ENCODE data around the gene SUMF2.
"Not testable (repeated sequence)": the region's sequence is repeated elsewhere in the genome, so short reads cannot be mapped to it uniquely, and the experiment has no call there.

The SUMF2 gene

DNA sequence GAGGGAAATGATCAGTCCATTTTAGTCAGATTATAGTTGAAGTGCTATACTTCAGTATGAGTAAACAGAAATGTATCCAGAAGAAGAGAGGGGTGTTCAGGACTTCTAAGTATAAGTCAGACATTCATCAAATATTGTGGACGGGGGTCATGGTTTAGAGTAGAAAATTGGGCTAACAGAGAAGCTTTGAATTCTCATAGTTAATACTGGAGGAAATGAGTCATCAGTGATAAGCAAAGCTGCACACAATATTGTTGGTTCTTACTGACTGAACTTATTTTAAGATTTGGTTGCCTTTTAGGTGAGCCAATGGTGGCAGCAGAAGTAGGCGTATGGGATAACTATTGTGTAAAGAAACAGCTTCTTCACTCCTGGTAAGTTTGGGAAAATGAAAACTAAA, 1.7 kb upstream of the SUMF2 start:
- FAIRE-seq: no peak
- DNase-seq (ENCODE audit: low spot score): no peak

DNA sequence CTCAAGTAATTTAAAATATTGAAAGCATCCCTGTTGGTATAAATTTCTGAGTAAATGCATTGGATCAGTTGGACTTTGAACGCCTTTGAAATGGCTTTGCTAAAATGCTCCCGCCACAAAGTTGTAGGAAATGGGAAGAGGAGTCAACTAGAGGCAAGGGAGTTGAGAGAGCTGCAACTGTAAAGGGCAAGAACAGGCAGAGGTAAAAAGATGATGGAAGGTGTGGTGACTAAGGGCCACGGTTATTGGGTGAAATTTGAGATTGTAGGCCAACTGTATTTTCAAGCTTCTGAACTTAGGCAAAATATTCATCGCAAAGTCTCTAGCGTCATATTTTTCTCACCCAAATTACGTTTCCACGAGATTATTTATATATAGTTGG, 595 bp upstream of the SUMF2 start:
- DNase-seq (ENCODE audit: low spot score) (no peak), FAIRE-seq (no peak)

GRCh38 chr7:56066376-56066775, 2.3 kb downstream of the SUMF2 start:
- not testable (repeated sequence) for FAIRE-seq

DNA sequence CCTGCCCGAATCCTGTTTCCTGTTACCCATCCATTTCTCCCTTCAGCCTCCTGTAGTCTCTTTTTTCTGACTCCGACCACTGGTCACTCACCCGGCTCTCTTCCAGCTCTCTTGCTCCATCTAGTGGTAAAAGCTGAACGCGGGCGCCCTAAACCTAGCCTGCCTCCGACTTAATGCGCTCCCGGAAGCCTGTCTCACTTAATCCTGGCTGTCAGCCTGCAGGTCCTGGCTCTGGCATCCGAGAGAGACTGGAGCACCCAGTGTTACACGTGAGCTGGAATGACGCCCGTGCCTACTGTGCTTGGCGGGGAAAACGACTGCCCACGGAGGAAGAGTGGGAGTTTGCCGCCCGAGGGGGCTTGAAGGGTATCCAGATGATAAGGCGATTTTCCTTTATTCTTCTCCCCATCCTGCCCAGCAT, 10.3 kb downstream of the SUMF2 start:
- no peak for FAIRE-seq

More at GRCh38 chr7:56066376-56066775, 2.3 kb downstream of the SUMF2 start:
- not testable (repeated sequence) for DNase-seq (ENCODE audit: low spot score)

DNA sequence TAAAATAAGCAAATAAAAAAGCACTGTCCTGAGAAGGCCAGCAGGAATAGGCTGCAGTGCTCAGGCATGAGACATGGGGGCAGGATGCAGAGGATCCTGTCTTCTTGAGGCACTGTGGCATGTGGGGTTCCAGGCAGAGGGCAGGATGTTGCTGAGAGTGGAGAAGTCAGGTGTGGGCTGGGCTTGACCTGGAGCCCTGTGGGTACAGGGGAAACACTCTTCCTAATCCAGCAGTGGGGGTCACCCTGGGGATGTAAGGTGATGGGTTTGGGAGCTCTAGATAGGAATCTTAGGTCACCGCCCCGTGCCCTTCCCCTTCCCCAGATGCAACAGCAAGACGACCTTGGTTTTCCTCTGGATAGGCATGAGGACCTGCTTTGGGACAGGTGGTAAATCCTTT, 13.6 kb downstream of the SUMF2 start:
- FAIRE-seq: no peak
- DNase-seq (ENCODE audit: low spot score): no peak

More for the DNA sequence above, 10.3 kb downstream of the SUMF2 start:
- DNase-seq (ENCODE audit: low spot score): peak; percentile 86

DNA sequence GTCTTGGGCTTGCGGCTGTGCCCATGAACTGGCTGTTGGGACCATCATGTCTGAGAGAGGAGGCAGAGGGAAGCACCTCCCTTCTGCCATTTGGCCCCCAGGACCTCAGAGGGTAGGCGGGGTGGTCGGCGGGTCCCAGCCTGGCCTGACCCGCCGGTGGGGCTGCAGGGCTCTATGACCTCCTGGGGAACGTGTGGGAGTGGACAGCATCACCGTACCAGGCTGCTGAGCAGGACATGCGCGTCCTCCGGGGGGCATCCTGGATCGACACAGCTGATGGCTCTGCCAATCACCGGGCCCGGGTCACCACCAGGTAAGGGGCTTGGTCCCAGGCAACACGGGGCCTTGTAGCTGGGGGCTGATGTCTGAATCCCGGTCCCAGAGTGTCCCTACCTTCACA, 14.1 kb downstream of the SUMF2 start:
- FAIRE-seq (peak; percentile 5), DNase-seq (ENCODE audit: low spot score) (no peak)

- FAIRE-seq: no peak
- DNase-seq (ENCODE audit: low spot score): no peak
Measured at GRCh38 chr7:56079450-56080185, 15.5 kb downstream of the SUMF2 start.

GRCh38 chr7:56080726-56081435, 16.8 kb downstream of the SUMF2 start:
- FAIRE-seq; DNase-seq (ENCODE audit: low spot score): not testable (repeated sequence)

- DNase-seq (ENCODE audit: low spot score): no peak
- FAIRE-seq: no peak
Measured at GRCh38 chr7:56081626-56082340, 17.7 kb downstream of the SUMF2 start.

DNA sequence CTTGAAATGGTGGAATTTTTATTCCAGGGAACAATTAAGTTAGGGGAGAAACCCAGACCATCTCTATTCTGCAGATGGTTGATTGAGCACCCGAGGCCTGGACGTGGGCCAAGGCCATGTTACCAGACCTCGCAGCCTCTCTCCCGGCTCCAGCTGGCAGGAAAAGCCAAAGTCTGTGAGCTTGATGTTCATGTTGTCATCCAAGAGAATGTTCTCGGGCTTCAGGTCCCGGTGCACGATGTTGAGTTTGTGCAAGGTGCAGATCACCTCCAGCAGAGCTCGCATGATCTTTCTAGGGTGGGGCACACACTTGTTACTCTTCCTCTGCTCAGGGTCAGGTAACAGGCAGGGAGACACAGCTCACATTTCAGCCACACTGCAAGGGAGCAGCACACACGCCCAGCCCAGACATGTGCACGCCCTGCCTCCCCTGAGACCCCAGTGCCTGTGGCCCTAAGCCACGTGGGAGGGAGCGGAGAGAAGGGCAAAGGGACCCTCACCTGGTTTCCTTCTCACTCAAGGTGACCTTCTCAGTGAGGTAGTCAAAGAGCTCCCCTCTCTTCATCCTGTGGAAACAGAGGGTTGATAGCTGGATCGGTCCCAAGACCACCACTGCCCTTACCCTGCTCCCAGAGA, 19.2 kb downstream of the SUMF2 start:
- no peak for FAIRE-seq
- DNase-seq (ENCODE audit: low spot score): no peak

DNA sequence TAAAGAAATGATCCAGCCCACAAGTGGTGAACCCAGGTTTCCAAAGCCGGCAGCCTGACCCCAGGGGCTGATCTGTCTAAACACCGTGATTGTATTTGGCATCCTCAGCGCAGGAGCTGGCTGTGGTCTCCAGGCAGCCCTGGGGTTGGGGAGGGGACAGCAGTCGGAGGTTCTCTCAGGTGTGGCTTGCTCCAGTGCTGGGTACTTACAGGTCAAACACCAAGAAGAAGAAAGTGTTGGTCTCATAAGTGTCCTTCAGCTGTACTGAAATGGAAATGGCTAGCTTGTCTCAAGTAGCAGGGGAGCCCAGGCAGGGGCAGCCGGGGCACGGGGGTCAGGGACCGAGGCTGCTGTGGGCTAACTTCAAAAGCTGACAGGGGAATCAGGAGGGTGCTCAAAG, 22.7 kb downstream of the SUMF2 start:
- FAIRE-seq (no peak), DNase-seq (ENCODE audit: low spot score) (no peak)

- DNase-seq (ENCODE audit: low spot score): no peak
- FAIRE-seq: no peak
Measured at GRCh38 chr7:56087445-56087844, 23.4 kb downstream of the SUMF2 start.

- no peak for FAIRE-seq
- no peak for DNase-seq (ENCODE audit: low spot score)
Measured at GRCh38 chr7:56091591-56091990, 27.5 kb downstream of the SUMF2 start.

DNA sequence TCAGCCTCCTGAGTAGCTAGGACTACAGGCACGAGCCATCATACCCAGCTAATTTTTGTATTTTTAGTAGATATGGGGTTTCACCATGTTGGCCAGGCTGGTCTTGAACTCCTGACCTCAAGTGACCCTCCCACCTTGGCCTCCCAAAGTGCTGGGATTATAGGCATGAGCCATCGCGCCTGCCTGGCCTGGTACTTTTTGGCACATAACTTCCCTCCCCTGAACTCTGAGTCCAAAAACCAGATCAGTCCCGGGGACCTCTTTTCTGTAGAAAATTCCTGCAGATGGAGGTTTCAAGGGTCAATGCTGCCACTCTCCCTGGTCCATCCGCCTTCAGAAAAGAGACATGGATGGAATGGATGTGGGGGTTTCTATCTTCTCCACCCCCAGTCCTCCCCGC, 28.3 kb downstream of the SUMF2 start:
- FAIRE-seq; DNase-seq (ENCODE audit: low spot score): not testable (repeated sequence)

DNA sequence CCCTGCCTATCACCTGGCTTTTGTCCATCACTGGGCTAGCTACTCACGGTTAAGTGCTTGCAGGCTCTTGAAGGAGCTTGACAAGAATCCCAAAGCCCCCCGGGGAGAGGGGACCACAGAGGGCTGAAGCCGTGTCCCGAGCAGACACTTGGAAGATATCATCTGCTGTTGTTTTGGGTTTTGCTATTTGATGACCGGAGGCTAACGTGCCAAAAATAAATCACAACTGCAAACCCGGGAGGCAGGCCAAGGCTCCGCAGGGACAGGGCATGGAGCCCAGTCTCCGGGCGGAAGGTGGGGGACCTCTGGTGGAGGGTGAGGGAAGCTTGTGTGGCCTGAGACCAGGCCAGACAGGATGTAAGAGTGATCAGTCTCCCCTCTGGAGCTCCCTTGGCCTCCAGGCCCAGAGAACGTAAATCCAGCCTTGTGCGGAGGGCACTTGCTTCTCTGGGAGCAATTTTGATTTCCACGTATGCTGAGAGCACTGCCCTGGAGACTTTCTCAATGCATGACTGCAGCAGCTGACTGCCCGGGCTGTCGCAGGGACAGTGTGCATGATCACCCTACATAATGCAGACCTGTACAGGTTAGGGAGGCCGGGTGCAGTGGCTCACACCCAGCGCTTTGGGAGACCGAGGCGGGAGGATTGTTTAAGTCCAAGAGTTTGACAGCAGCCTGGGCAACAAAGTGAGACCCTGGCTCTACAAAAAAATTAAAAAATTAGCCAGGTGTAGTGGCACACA, 28.9 kb downstream of the SUMF2 start, which contains the start of gene PHKG1:
PHKG1 (minus strand) TSS at position 164 of the 743 bp plus-strand sequence. CDS start 4,011 bp downstream, outside the sequence.
- DNase-seq (ENCODE audit: low spot score) (peak; percentile 66), FAIRE-seq (no peak)

GRCh38 chr7:56097700-56098099, 33.6 kb downstream of the SUMF2 start:
- no peak for FAIRE-seq

GRCh38 chr7:56098187-56099008, 34.3 kb downstream of the SUMF2 start:
- not testable (repeated sequence) for DNase-seq (ENCODE audit: low spot score); FAIRE-seq

More at GRCh38 chr7:56097700-56098099, 33.6 kb downstream of the SUMF2 start:
- DNase-seq (ENCODE audit: low spot score): no peak

DNA sequence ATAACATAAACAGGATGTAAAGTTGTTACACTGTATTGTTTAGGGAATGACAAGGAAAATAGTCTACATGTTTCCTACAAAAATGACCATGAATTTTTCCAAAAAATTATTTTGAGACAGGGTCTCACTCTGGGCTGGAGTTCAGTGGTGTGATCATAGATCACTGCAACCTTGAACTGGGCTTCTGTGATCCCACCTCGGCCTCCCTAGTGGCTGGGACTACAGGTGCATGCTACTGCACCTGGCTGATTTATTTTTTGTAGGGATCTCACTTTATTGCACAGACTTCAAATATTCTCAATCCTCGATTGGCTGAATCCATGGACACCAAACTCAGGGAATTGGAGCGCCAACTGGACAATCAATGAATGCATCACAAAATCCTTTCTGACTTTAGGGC, 35.6 kb downstream of the SUMF2 start:
- DNase-seq (ENCODE audit: low spot score) (no peak), FAIRE-seq (no peak)

GRCh38 chr7:56104138-56104537, 40.1 kb downstream of the SUMF2 start:
- not testable (repeated sequence) for DNase-seq (ENCODE audit: low spot score); FAIRE-seq

- no peak for FAIRE-seq
- no peak for DNase-seq (ENCODE audit: low spot score)
Measured at GRCh38 chr7:56105508-56105907, 41.4 kb downstream of the SUMF2 start.
